Stimulated activated CD4-positive, alpha-beta T cell treated with anti-CD3 and anti-CD28 coated beads, Interleukin-4, amount 100 ng/mL, for 1 hour (primary cell): Measurements from ENCODE around the gene TSFM.

Source experiments
- DNase-seq: peaks from one replicate; pipeline ENCODE4 v3.0.0-alpha.2; 2020

Gene TSFM

GRCh38 chr12:57783466-57783801 lies 847 bp downstream of the TSFM start:
- no peak for DNase-seq

DNA sequence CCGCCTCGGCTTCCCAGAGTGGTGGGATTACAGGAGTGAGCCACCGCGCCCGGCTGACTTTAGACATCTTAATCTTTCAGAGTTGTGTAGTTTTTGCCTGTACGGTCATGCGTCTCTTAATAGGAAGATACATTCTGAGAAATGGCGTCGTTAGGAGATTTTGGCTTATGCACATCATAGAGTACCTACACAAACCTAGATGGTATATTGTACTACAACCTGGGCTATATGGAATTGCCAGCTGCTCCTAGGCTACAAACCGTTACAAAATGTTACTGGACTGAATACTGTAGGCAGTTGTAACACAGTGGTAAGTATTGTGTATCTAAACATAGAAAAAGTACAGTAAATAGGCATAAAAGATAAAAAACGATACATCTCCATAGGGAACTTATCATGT lies 1.3 kb downstream of the TSFM start:
- DNase-seq: no peak

- DNase-seq: no peak
Measured at GRCh38 chr12:57793920-57794319, 11.3 kb downstream of the TSFM start.

DNA sequence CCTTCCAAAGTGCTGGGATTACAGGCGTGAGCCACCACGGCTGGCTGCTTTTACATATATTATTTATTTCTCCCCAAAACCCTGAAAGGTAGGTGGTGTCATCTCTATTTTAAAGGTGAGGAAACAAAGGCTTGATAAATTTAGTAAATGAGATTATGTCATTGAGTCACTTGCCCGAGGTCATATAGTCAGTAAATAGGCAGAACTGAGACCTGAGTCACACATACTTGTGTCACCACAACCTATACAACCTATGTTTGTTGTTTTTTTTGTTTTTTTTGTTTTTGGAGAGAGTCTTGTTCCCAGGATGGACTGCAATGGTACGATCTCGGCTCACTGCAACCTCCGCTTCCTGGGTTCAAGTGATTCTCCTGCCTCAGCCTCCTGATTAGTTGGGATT lies 12.8 kb downstream of the TSFM start:
- no peak for DNase-seq

- no peak for DNase-seq
Measured at GRCh38 chr12:57796996-57797395, 14.4 kb downstream of the TSFM start.

- no peak for DNase-seq
Measured at GRCh38 chr12:57797933-57798332, 15.3 kb downstream of the TSFM start.

DNA sequence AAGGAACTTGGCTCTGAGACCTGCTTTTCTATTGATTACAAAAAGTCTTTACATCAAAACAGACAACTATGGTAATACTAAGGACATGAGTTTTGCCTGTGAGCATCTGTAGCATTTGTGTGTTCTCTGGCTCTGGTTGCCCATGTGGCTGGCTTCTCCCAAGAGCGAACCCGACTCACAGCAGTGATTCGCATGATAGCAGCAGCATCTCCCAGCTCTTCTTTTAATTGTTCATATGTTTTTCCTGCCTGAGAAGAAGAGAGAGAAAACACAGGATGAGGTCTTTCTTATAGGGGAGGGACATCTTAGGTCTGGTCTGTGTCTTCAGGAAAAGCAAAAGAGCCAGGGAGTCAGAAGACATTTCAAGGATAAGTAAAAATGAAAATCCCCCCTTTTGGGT lies 18.4 kb downstream of the TSFM start:
- no peak for DNase-seq

DNA sequence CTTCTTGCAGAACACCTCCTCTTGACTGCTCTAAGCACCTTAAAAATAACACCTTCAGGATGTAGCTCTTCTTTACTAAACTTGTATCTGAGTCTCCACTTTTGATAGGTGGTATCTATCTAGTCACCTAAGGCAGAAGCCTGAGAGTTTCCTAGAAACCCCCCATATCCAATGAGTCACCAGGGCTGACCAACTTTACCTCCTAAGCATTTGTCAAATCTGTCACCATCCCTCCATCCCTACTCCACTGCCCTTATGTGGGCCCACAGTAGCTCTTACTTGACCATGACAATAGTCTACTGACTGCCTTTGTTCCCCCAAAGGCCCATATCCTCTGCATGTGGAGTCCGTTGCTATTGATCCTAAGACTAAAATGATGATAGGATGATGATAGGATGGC lies 20.0 kb downstream of the TSFM start:
- no peak for DNase-seq

DNA sequence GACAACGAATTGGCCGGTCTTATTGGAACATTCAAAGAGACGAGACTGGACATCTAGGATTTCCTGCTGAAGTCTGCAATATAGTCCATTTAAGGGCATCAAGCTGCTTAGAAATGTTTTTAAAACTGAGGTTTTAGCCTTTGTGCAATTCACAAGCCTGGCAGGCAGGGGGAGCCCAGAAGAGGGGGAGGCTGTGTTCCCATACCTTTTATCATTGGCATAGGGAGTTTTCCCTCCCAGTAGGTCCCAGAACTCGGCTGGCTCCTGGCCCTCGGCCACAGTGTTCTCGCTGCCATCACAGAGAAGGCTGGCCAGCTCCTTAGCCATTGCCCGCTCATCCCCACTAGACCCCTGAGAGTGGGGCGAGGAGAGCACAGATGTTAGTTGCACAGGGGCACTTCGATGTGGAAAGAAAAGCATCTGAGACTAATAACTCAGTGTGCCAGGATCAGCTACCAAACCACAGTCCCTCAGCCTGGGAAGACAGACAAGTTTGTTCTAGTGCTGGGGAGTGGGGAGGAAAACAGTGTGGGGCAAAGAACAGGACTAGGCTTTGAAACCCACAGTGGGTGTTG lies 20.8 kb downstream of the TSFM start:
- peak; percentile 23 for DNase-seq

DNA sequence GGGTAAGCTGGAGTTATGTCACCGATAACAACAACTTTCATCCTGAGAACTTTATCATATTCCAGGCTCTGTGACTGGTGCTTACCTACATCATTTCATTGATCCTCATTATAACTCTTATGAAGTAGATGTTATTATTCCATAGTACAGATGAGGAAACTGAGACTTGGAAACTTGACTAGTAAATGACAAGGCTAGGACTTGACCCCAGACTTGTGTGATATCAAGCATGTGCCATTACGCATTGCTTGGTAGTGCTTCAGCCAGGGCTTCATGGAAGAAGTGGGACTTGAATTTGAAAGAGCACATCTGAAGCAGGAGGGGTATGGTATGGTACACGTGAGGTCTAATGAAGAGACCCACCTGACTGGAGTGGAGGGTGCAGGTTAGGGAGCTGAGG lies 24.1 kb downstream of the TSFM start:
- no peak for DNase-seq

DNA sequence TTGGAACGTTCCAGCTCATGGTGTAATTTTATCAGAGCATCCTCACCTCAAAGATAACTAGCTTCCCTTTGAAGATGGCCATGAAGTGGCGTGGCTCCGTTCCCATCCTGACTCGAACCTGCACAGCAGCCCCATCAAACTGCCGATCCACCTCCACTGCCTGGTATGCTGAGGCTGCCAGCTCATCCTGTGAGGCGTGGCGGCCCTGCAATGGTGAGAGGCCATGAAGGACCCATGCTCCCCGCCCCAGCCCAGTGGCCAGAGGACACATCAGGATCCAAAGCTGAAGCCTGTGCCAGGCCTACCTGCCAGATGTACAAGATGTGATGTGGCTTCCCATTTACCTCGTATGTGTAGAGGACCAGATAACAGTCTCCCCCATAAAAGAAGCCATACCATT lies 24.7 kb downstream of the TSFM start:
- DNase-seq: no peak

DNA sequence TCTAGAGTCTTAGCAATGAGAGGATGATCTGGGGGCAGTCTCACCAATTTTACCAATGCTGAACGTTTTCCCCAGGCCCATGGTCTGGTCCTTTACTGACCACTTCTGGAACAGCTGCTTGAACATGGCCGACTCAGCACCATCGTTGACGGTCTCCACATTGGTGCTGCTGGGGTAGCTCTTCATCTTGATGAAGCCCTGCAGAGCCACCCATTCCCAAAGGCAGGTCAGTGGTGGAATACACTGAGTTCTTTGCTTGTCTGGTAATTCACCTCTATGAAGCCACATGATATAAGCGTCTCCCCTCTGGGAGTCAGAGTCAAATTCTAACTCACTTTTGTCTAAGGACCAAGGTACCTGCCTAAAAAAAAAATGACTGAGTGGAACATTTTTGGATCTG lies 25.8 kb downstream of the TSFM start:
- no peak for DNase-seq

DNA sequence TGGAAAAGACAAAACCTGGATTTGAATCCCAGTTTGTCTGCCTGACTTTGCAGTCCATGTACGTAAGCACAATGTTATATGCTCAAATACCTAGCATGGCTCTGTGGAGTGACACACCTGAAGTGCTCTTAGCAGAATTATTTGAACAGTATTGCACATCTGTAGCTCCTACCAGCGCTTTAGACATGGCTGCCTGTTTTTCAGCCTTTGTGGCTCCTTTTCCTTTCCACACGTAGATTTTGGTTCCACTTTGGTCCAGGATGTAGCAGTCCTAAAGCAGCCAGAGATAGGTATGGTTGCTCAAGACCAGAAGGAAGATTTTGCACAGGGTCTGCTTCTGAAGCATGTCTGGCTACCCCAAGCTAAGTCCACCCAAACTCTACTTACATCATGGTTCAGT lies 26.8 kb downstream of the TSFM start:
- no peak for DNase-seq

DNA sequence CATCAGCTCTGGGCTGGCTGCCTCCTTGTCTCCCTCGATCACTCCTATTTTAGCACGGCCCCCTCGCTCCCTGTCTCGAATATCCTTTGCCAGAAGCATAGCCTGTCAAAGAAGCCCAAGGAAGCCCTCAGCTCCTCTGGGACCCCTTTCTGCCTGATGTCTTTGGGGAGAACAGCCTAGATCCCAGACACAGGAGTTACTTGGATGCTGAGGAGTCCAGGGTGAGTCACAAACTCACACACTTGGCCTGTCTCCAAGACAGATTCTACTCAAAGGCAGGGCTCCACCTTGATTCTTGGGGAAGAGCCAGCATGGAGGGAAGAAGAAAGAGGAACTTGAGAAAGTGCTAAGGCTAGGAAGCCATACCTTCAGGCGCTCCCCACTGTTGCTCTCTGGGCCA lies 27.9 kb downstream of the TSFM start:
- DNase-seq: no peak

DNA sequence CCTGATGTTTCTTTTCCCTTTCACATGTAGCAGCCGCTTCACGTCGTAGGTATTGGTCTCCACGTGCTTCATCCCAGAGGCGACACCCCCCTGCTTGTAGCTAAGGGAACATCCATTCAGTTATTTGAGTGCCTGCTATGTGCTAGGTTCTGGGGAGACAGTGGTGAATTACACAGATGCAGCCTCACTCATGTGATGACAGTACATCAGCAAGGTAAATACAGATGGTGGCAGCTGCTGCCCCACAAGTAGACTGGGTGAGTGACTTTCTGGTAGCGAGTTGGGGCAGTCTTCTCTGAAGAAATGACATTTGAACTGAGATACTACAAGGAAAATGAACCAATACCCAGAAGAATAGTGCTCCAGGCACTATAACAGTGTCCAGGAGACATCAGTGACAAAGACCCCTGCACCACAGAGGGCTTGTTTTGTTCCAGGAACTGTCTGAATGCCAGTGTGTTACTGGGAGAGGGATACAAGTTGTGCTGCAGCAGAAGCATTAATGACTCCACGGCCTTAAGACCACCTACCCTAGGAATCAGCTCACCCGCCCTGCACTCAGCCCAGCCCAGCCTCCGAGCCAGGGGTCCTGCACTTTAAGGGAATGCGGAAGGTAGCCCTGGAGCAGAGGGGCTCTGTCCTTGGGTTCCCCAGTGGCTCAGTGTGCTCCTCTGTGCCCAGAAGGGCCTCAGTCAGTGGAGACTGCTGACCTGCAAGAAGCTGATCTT lies 28.6 kb downstream of the TSFM start:
- DNase-seq: no peak

DNA sequence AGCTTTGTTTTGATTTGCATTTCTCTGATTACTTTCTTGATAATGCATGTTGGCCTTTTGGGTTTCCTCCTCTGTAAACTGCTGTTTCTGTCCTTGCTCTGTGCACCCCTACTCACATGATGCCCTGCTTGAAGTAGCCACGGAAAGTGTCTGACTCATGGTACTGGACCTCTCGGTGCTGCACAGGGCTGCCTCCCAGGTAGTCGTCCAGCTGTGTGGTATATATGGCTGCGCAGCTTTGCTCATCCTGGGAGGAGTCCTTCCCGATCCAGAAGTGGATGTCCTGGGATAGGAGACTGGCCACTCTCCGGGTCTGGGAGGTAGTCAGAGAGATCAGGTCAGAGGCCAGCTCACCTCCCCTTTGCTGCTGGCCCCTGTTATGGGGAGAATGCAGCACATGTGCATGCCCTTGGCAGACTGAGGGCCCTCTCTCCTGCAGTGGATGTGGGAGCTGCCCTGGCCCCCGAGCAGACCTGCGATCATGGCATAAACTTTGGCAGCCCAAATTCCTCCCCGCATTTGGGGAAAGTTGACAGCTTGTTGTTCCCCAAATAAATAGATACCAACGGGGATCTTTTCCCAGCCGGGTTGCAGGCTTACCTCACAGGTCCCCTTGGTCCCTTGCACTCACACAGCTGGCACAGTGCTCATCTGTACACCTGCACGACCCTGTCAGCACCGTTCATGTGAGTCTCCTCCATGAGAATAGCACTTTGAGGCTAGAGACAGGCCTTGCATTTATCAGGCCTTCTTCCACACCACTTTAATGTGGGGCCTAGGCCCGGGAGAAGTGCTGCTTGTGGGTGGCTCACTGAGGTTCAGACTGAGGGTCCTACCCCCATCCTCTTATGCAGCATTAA lies 30.8 kb downstream of the TSFM start:
- DNase-seq: no peak

DNA sequence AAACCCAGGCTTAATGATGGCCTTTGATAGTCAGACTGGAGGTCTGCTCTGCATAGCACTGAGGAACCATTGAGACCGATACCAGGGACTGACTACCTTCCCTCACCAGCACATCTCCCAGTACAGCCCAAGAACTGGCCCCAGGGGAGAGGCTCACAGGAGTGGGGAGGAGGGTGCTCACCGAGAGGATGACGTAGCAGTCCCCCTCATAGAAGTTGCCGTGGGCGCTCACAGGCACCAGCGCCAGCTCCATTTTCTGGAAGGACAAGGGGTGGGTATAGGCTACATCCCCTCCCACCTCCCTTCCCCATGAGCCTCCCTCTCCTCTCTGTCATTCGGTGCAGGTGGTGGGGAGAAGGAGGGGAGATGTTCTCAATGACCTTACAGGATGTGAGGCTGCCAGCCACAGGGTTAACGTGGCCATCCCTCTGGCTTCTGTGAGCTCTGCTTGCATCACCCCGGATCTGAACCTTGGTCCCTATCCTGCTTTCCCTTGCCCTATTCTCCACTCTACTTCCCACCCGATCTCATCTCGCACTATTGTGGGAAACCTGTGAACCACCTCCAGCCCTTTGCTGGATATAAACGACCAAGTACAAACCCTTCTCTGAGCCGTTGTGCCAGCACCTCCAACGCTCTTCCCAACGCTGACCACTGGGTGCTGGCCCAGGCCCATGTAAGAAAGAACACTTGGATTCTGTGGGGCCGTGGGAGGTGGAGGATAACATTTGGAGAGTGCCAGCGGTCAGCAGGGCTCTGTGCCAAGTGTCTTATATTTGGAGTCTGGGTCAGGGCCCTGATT lies 31.6 kb downstream of the TSFM start:
- DNase-seq: no peak

DNA sequence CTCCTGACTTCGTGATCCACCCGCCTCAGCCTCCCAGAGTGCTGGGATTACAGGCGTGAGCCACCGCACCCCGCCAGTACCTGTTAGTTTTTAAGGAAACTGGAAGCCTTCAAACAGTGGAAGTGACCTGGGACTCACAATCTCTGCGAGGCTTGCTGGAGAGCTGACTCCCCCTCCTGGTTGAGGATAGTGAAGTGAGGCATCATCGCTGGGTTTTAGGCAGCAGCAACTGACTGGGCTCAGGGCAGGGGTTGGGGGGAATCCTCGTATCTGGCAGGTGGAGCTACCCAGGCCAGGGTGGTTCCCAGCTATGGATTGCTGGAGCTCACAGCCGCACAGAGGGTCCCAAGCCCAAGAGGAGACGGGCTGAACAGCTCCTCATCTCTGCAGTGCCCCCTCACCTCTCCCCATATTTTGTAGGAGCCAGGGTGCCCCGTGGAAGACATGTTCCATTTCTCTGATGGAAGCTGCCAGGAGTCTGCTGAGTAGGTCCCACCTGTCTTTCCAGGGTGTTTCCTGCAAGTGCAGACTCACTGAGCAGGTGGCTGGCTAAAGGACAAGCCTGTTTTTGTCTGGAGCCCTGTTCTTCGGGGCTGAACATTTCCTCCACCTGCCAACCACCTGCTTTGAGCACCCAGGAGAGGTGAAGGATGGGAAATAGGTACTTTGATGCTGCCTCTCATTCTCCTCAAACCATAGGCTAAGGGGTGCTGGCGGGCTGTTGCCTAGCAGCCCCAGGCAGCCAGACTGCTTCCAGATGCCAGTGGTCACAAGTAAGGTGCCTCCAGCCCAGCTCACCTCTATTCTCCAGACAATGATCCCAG lies 32.8 kb downstream of the TSFM start:
- DNase-seq: peak; percentile 27

GRCh38 chr12:57816001-57816854 lies 33.6 kb downstream of the TSFM start:
- DNase-seq: no peak

DNA sequence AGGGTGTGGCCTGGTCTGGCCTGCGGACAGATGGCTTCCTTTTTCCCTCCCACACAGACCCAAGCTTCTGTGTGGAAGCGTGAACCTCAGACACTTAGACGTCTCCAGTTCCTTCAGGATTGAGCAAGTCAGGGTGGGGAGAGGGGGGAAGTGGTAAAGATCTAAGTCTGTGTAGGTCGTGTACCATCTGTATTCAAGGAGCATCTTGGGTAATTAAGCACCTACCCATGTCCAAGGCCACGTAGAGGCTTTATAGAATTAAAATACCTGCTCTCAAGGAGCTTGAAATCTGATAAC lies 34.2 kb downstream of the TSFM start:
- no peak for DNase-seq

DNA sequence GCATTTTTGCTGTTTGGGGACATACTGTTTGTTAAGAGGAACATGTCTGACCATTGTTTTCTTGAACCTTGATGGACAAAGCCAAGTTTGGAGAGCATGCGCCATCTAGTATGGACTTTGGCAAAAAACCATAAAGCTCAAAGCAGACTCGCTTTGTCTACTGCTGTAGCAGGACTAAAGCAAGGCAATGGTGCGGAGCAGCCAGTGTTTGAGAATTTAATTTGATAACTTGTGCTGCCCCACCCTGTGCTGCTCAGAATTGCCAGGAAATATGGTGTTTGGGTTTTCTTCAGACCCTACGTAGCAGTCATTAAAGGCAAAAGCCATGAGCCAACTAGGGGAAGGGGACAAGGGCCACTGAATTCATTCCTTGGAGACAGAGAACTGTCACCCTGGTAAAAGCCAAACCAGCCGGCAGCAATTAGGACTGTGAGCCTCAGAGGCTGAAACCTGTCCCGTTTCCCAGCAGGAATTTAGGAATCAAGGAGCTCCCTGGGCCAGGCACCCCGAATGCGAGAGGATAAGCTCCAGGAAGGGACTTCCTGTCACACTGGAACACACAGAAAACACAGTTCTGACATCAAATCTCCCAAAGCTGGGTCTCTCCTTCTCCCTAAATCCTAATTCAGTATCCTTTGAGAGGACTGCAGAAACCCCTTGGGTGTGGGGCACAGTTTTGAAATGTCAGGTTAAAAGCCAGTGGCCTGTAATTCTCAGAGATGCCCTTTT lies 34.8 kb downstream of the TSFM start:
- no peak for DNase-seq
